HEK293 (cell line): ENCODE measurements around the gene FAM193B.

Source experiments
- CTCF ChIA-PET: fragments of 350-600 bp; formaldehyde crosslinking; extraction: SDS; loops from one replicate; lab custom pipeline; 2021; ENCODE audit warnings: antibody characterized with exemption; lab: Yijun Ruan, JAX
- POLR2A ChIA-PET: fragments of 300-600 bp; formaldehyde crosslinking; extraction: SDS; loops from one replicate; lab custom pipeline; 2020; ENCODE audit warnings: antibody characterized with exemption, inconsistent platforms; lab: Yijun Ruan, JAX
- H3K27ac ChIP-seq: fragments of 200-500 bp; sonication (Bioruptor generic); 2 replicates; pipeline ENCODE4 v1.5.1; 2014; ENCODE audit warnings: low read depth, low read length, control low read depth, inconsistent platforms; ENCODE audit errors: extremely low read depth
- H3K36me3 ChIP-seq, 2 experiments: fragments of 200-500 bp in 1 of 2; sonication (Bioruptor generic) in 1 of 2; 1 replicate in 1 of 2; 2 replicates in 1 of 2; pipeline ENCODE4 v1.5.1; 2014 to 2017; ENCODE audit warnings: inconsistent platforms in 2 of 2, low read length in 2 of 2; ENCODE audit not compliant: control insufficient read depth in 2 of 2, insufficient read depth in 1 of 2
- H3K4me1 ChIP-seq: fragments of 200-500 bp; sonication (Bioruptor generic); 2 replicates; pipeline ENCODE4 v1.5.1; 2014; ENCODE audit warnings: mild to moderate bottlenecking, low read length, inconsistent platforms; ENCODE audit not compliant: control insufficient read depth, insufficient read depth
- H3K4me3 ChIP-seq: 2 replicates; pipeline ENCODE4 v1.5.1; 2011; ENCODE audit warnings: low read depth, mild to moderate bottlenecking, control low read depth, low read length, moderate library complexity
- H3K9me3 ChIP-seq: fragments of 200-500 bp; sonication (Bioruptor generic); 2 replicates; pipeline ENCODE4 v1.5.1; 2014; ENCODE audit warnings: low read depth, low read length, inconsistent platforms; ENCODE audit not compliant: control insufficient read depth, insufficient read depth
- BCL11B ChIP-seq: fragments of 450-650 bp; formaldehyde crosslinking; IDR thresholded peaks from 2 replicates; pipeline ENCODE4 v1.5.1; 2016; ENCODE audit warnings: low read depth, missing biosample characterization, missing genetic modification characterization
- GLIS2 ChIP-seq: fragments of 450-650 bp; formaldehyde crosslinking; IDR thresholded peaks from 2 replicates; pipeline ENCODE4 v1.5.1; 2016; ENCODE audit warnings: missing biosample characterization, missing genetic modification characterization
- ZBTB6 ChIP-seq: fragments of 450-650 bp; formaldehyde crosslinking; IDR thresholded peaks from 2 replicates; pipeline ENCODE4 v1.5.1; 2017; ENCODE audit warnings: missing biosample characterization, missing genetic modification characterization
- ZFHX2 ChIP-seq: fragments of 450-650 bp; formaldehyde crosslinking; conservative IDR thresholded peaks from 2 replicates; pipeline ENCODE4 v1.5.1; 2016; ENCODE audit warnings: missing biosample characterization, missing genetic modification characterization
- ZNF140 ChIP-seq: fragments of 450-650 bp; formaldehyde crosslinking; IDR thresholded peaks from 2 replicates; pipeline ENCODE4 v1.5.1; 2016; ENCODE audit warnings: missing biosample characterization, missing genetic modification characterization
- ZNF214 ChIP-seq: fragments of 450-650 bp; formaldehyde crosslinking; IDR thresholded peaks from 2 replicates; pipeline ENCODE4 v1.5.1; 2017; ENCODE audit warnings: missing biosample characterization, mild to moderate bottlenecking, missing genetic modification characterization, borderline replicate concordance
- ZNF292 ChIP-seq: fragments of 450-650 bp; formaldehyde crosslinking; IDR thresholded peaks from 2 replicates; pipeline ENCODE4 v1.5.1; 2016; ENCODE audit warnings: low read depth, missing biosample characterization, missing genetic modification characterization, borderline replicate concordance
- ZNF510 ChIP-seq: fragments of 450-650 bp; formaldehyde crosslinking; IDR thresholded peaks from 2 replicates; pipeline ENCODE4 v1.5.1; 2018; ENCODE audit warnings: mild to moderate bottlenecking, missing genetic modification characterization, missing biosample characterization; ENCODE audit not compliant: insufficient replicate concordance
- ZNF639 ChIP-seq: fragments of 450-650 bp; formaldehyde crosslinking; IDR thresholded peaks from 2 replicates; pipeline ENCODE4 v1.5.1; 2016; ENCODE audit warnings: missing biosample characterization, missing genetic modification characterization
- TF ChIP-seq, protein P1 (sequence below): fragments of 450-650 bp; formaldehyde crosslinking; IDR thresholded peaks from 2 replicates; pipeline ENCODE4 v1.5.1; 2016; ENCODE audit warnings: missing biosample characterization, missing genetic modification characterization

The FAM193B gene

DNA sequence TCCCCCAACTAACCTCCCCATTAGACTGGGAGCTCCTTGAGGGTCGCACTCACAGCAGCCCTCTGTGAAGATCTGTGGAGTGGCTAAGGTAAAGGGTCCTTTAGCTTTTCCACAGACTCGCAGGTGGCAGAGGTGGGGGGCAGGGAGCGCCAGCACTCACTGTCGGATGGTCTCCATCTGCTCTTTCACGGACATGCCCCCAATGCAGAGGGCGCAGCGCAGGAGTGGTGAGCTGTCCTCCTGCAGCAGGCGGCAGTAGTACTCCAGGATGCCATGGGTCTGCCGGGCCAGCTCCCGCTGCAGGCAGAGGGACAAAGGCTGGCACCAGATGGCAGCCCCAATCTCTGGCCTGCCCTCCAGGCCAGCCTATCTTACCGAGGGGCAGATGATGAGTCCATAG lies 39.8 kb downstream of the FAM193B start:
- POLR2A ChIA-PET = interaction anchor here (1.0 kb wide), 2 partner anchors 9 to 17 kb away, joined by 3 read pairs; partner anchors contain the start of gene PDLIM7
- H3K27ac ChIP-seq = no peak overlapping the region
- CTCF ChIA-PET = interaction anchor here (1.0 to 1.1 kb wide), 2 partner anchors 13 to 34 kb away, joined by 3 to 7 read pairs; no protein-coding TSS in a partner anchor
- H3K4me3 ChIP-seq = no peak overlapping the region
- H3K36me3 ChIP-seq = peaks cover 6 to 67% of the 10 kb centered on the region in 2 experiments
- no peaks in the 10 kb centered on the region; the same call in 1 of the 2 replicates for H3K4me1 ChIP-seq
- TF ChIP-seq ZNF214 (tag by site-specific recombination) (no peak), ZNF510 (tag by site-specific recombination) (no peak), ZNF292 (tag by site-specific recombination) (no peak)
- TF ChIP-seq, protein P1, sequence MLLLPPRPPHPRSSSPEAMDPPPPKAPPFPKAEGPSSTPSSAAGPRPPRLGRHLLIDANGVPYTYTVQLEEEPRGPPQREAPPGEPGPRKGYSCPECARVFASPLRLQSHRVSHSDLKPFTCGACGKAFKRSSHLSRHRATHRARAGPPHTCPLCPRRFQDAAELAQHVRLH (tag by site-specific recombination) = no peak
- no peaks in the 10 kb centered on the region for H3K9me3 ChIP-seq

- H3K9me3 ChIP-seq = no peaks in the 10 kb centered on the region
- no peak overlapping the region for H3K27ac ChIP-seq
- peaks cover 6 to 73% of the 10 kb centered on the region in 2 experiments for H3K36me3 ChIP-seq
- H3K4me1 ChIP-seq = no peaks in the 10 kb centered on the region
- CTCF ChIA-PET = no interaction called here
- POLR2A ChIA-PET = no interaction called here
- TF ChIP-seq ZNF140 (tag by site-specific recombination) = no peak
- peak; percentile 21; the same call in 1 of the 2 replicates for TF ChIP-seq GLIS2 (tag by site-specific recombination)
- TF ChIP-seq, all 188 proteins: peak for 1
- no peak overlapping the region for H3K4me3 ChIP-seq
Observed at GRCh38 chr5:177513500-177513899, 40.9 kb downstream of the FAM193B start.

GRCh38 chr5:177512736-177513380 lies 41.5 kb downstream of the FAM193B start:
- no peak overlapping the region for H3K27ac ChIP-seq
- H3K36me3 ChIP-seq = peaks cover 6 to 74% of the 10 kb centered on the region in 2 experiments
- POLR2A ChIA-PET = no interaction called here
- H3K9me3 ChIP-seq = no peaks in the 10 kb centered on the region
- H3K4me1 ChIP-seq = no peaks in the 10 kb centered on the region
- H3K4me3 ChIP-seq = no peak overlapping the region
- CTCF ChIA-PET = no interaction called here
- TF ChIP-seq BCL11B = 0 out of 2 replicates have a peak, but pooled peaks have one; percentile 36
- no peak for TF ChIP-seq ZFHX2 (tag by site-specific recombination)
- TF ChIP-seq, all 188 proteins: peak for 1

DNA sequence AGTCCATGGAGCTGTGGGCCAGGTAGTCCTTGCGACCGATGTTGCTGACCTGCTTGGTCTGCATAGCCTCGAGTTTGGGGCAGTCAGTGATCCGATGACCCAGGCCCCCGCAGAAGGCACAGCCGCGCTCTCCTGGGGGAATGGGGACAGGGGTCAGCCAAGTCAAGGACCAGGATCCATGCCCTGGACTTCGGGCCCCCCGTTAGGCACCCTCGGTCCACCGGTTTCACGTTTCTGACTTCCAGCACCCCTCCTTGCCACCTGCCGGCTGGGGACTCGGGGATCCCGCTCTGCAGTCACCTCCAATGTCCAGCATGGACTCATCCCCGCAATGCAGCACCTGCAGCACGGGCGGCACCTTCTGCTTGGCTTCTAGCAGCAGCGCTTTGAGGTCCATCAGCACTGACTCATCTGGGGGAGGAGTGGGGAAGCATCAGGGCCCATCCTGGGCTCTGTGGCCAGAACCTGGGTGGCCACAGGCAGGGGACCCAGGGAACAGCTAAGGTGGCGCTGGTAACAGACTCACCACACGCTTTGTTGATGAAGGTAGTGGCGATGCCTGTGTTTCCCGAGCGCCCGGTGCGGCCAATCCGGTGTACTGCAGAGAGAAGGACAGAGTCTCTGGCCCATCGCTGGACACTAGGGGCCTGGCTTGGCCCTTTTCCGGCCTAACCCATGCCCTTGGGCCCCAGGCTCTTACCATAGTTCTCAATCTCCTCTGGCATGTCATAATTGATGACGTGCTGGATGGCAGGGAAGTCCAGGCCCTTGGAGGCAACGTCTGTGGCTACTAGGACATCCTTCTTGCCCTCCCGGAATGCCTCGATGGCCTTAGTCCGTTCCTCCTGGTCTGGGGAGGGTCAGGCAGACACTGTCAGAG lies 42.3 kb downstream of the FAM193B start:
- ChIA-PET CTCF (interaction anchor here (2.8 kb wide), 1 partner anchor 11 kb away, joined by 16 read pairs; no protein-coding TSS in a partner anchor), POLR2A (no interaction called here)
- H3K36me3 ChIP-seq = peaks cover 6 to 74% of the 10 kb centered on the region in 2 experiments
- H3K27ac ChIP-seq = no peak overlapping the region
- no peaks in the 10 kb centered on the region for H3K9me3 ChIP-seq
- no peaks in the 10 kb centered on the region for H3K4me1 ChIP-seq
- TF ChIP-seq ZNF639 (tag by site-specific recombination) = no peak
- TF ChIP-seq ZBTB6 = no peak
- no peak overlapping the region for H3K4me3 ChIP-seq
